Mucosa of descending colon (tissue), 3 donors: Measurements from ENCODE around the gene SMARCA4. TPM values are rescaled to one million over a fixed set of nuclear protein-coding genes. Genes with fewer than 3 reads are reported as not detected.

ENCODE experiments used
- ATAC-seq: fragments of 200-7000 bp; cut with Tn5 transposase; one replicate; pipeline ENCODE4 v1.9.1; 2020; ENCODE audit warnings: mild to moderate bottlenecking, moderate library complexity
- DNase-seq, 3 donors: peaks; one replicate each; pipeline ENCODE4 v3.0.0-alpha.2; 2020
- H3K36me3 ChIP-seq: fragments of 200-600 bp; one replicate; pipeline ENCODE4 v1.8.0; 2021; ENCODE audit warnings: low read depth, mild to moderate bottlenecking
- H3K4me1 ChIP-seq: fragments of 200-600 bp; one replicate; pipeline ENCODE4 v1.8.0; 2021; ENCODE audit warnings: low read depth, mild to moderate bottlenecking
- H3K4me3 ChIP-seq: fragments of 200-600 bp; one replicate; pipeline ENCODE4 v1.8.0; 2021; ENCODE audit warnings: mild to moderate bottlenecking
- H3K9me3 ChIP-seq: fragments of 200-600 bp; one replicate; pipeline ENCODE4 v1.8.0; 2021; ENCODE audit warnings: mild to moderate bottlenecking
- CTCF ChIP-seq: fragments of 200-600 bp; IDR thresholded peaks from one replicate; pipeline ENCODE4 v1.8.0; 2022; ENCODE audit warnings: antibody characterized with exemption, mild to moderate bottlenecking
- intact Hi-C, 2 donors: fragments of 100-400 bp; cut with DNase I in 1 of 2; cut with micrococcal nuclease in 1 of 2; formaldehyde crosslinking; loops; one replicate each; pipeline versions ENCODE4 v1.11.0 to v1.11.1; 2022; cut with DNase I, micrococcal nuclease
- total RNA-seq, 3 donors: library from RNA; stranded (reverse); fragmentation: NEBNext Ultra II Directional in 2 of 3; extraction: Animal tissue kit (Norgen Biotek cat#: 25700) in 2 of 3; gene quantifications; one replicate each; pipeline versions ENCODE4 v1.2.1 to v1.2.4, GENCODE V29; 2021 to 2023
- donor health status: DM: no; HTN: no; CAD: no; lungs with moderate emphysema.
- donor health status: DM: no; HTN: no; CAD: no.
- donor health status: DM: no; HTN: yes; CAD: no.

The SMARCA4 gene
- total RNA-seq, 3 donors from 2014 or later, result 81.5 to 86.5 (median 86.3) TPM

GRCh38 chr19:11053817-11054195, 93.0 kb downstream of the SMARCA4 start:
- DNase-seq (no peak), ATAC-seq (no peak)
- H3K4me3 ChIP-seq, result no peak overlapping the region
- H3K4me1 ChIP-seq, result no peaks in the 10 kb centered on the region
- intact Hi-C loops, result no loop called here
- no peaks in the 10 kb centered on the region for H3K36me3 ChIP-seq
- H3K9me3 ChIP-seq, result no peaks in the 10 kb centered on the region
- TF ChIP-seq CTCF, result no peak

- intact Hi-C loops, result no loop called here
- Histone ChIP-seq H3K9me3 (no peaks in the 10 kb centered on the region), H3K4me1 (no peaks in the 10 kb centered on the region), H3K36me3 (no peaks in the 10 kb centered on the region), H3K4me3 (no peak overlapping the region)
- no peak for DNase-seq
- ATAC-seq, result no peak
- TF ChIP-seq CTCF, result no peak
Measured at GRCh38 chr19:11054200-11054599, 93.4 kb downstream of the SMARCA4 start.

- H3K36me3 ChIP-seq, result no peaks in the 10 kb centered on the region
- intact Hi-C loops, result no loop called here
- DNase-seq (no peak), ATAC-seq (no peak)
- no peak for TF ChIP-seq CTCF
- no peaks in the 10 kb centered on the region for H3K4me1 ChIP-seq
- no peak overlapping the region for H3K4me3 ChIP-seq
- H3K9me3 ChIP-seq, result no peaks in the 10 kb centered on the region
Measured at GRCh38 chr19:11054628-11055027, 93.8 kb downstream of the SMARCA4 start.

GRCh38 chr19:11058246-11059030, 97.6 kb downstream of the SMARCA4 start:
- intact Hi-C loops, result no loop called here
- H3K36me3 ChIP-seq, result peaks cover 4% of the 10 kb centered on the region
- no peaks in the 10 kb centered on the region for H3K9me3 ChIP-seq
- TF ChIP-seq CTCF, result no peak
- ATAC-seq (no peak), DNase-seq (no peak)
- H3K4me1 ChIP-seq, result no peaks in the 10 kb centered on the region
- no peak overlapping the region for H3K4me3 ChIP-seq

GRCh38 chr19:11059511-11060358, 98.9 kb downstream of the SMARCA4 start:
- no peaks in the 10 kb centered on the region for H3K4me1 ChIP-seq
- H3K9me3 ChIP-seq, result no peaks in the 10 kb centered on the region
- ATAC-seq, result no peak
- no peak for DNase-seq
- intact Hi-C loops, result no loop called here
- H3K4me3 ChIP-seq, result no peak overlapping the region
- no peak for TF ChIP-seq CTCF
- peaks cover 4% of the 10 kb centered on the region for H3K36me3 ChIP-seq
